Left cardiac atrium (tissue), 4 donors: ENCODE results near the gene ARHGEF17. TPM values are rescaled to one million over a fixed set of nuclear protein-coding genes. Genes with fewer than 3 reads are reported as not detected.

Source experiments
- ATAC-seq, 2 donors: fragments of 200-7000 bp; cut with Tn5 transposase; one replicate each; pipeline ENCODE4 v1.9.1; 2020; ENCODE audit warnings: mild to moderate bottlenecking in 2 of 2, moderate library complexity in 2 of 2
- DNase-seq: peaks from one replicate; pipeline ENCODE4 v3.0.0-alpha.2; 2020
- intact Hi-C, 2 donors: fragments of 100-400 bp; cut with DNase I; formaldehyde crosslinking; loops; one replicate each; pipeline versions ENCODE4 v1.14.1 to v1.15.1; 2022 to 2023
- total RNA-seq, 2 donors: library from RNA; stranded (reverse); fragmentation: NEBNext Ultra II Directional; extraction: Animal tissue kit (Norgen Biotek cat#: 25700); gene quantifications; one replicate each; pipeline ENCODE4 v1.2.1, GENCODE V29; 2021
- donor health status: DM: no; HTN: yes; CAD: no.
- donor health status: DM: no; HTN: yes; CAD: no; lungs with severe emphysema.
- donor health status: DM: yes; HTN: yes; CAD: no.
- donor health status: Dilated cardiomyopathy.

The ARHGEF17 gene
- total RNA-seq, 2 donors from 2014 or later, result 42.2 to 53.2 TPM

- ATAC-seq (no peak), DNase-seq (peak; percentile 13)
- intact Hi-C loops, result loop anchor here (5.0 kb wide), 2 partner anchors 42 to 87 kb away; partner anchors contain the start of gene ARHGEF17 (in 1 of the 2)
Measured at GRCh38 chr11:73394416-73395296, 86.6 kb downstream of the ARHGEF17 start.

GRCh38 chr11:73395297-73396208 lies 87.5 kb downstream of the ARHGEF17 start:
- intact Hi-C loops, result no loop called here
- no peak for ATAC-seq

GRCh38 chr11:73396251-73396930 lies 88.3 kb downstream of the ARHGEF17 start:
- peak; percentile 9 for DNase-seq
- intact Hi-C loops, result no loop called here
- no peak for ATAC-seq

More at GRCh38 chr11:73395297-73396208, 87.5 kb downstream of the ARHGEF17 start:
- peak; percentile 16 for DNase-seq

GRCh38 chr11:73396985-73397384 lies 88.9 kb downstream of the ARHGEF17 start:
- intact Hi-C loops, result no loop called here
- no peak for ATAC-seq
- DNase-seq, result peak; percentile 14

GRCh38 chr11:73397468-73398131 lies 89.5 kb downstream of the ARHGEF17 start:
- ATAC-seq (no peak), DNase-seq (no peak)
- intact Hi-C loops, result no loop called here

- intact Hi-C loops, result no loop called here
- ATAC-seq (no peak), DNase-seq (no peak)
Measured at GRCh38 chr11:73398132-73398526, 90.1 kb downstream of the ARHGEF17 start.

- no peak for DNase-seq
- ATAC-seq, result no peak
- intact Hi-C loops, result no loop called here
Measured at GRCh38 chr11:73398721-73399120, 90.6 kb downstream of the ARHGEF17 start.

GRCh38 chr11:73399159-73399590 lies 91.1 kb downstream of the ARHGEF17 start:
- DNase-seq, result no peak
- peak; percentile 19 for ATAC-seq
- intact Hi-C loops, result no loop called here

- ATAC-seq (no peak), DNase-seq (no peak)
- intact Hi-C loops, result no loop called here
Measured at GRCh38 chr11:73399636-73400035, 91.6 kb downstream of the ARHGEF17 start.

GRCh38 chr11:73400293-73400692 lies 92.2 kb downstream of the ARHGEF17 start:
- DNase-seq (no peak), ATAC-seq (no peak)
- intact Hi-C loops, result no loop called here

- DNase-seq, result no peak
- intact Hi-C loops, result no loop called here
- no peak for ATAC-seq
Measured at GRCh38 chr11:73401217-73401923, 93.3 kb downstream of the ARHGEF17 start.

GRCh38 chr11:73401924-73402833 lies 94.1 kb downstream of the ARHGEF17 start:
- no peak for DNase-seq
- intact Hi-C loops, result no loop called here

GRCh38 chr11:73402834-73403185 lies 94.7 kb downstream of the ARHGEF17 start:
- intact Hi-C loops, result no loop called here
- no peak for ATAC-seq
- DNase-seq, result no peak

More at GRCh38 chr11:73401924-73402833, 94.1 kb downstream of the ARHGEF17 start:
- no peak for ATAC-seq

- intact Hi-C loops, result no loop called here
- ATAC-seq (no peak), DNase-seq (no peak)
Measured at GRCh38 chr11:73403541-73403940, 95.5 kb downstream of the ARHGEF17 start.

- ATAC-seq, result peak; percentile 82 to 87
- DNase-seq, result peak; percentile 71
- intact Hi-C loops, result loop anchor here in 1 of 2 donors (2.0 kb wide), 1 partner anchor 257 kb away; no protein-coding TSS in a partner anchor
Measured at GRCh38 chr11:73404048-73404447, 96.0 kb downstream of the ARHGEF17 start.

- DNase-seq (no peak), ATAC-seq (no peak)
- intact Hi-C loops, result loop anchor here (2.0 to 5.0 kb wide), 3 partner anchors 193 to 256 kb away; partner anchors contain the start of gene FAM168A (in 1 of the 2)
Measured at GRCh38 chr11:73404506-73405145, 96.5 kb downstream of the ARHGEF17 start.
